ENCODE results near the gene DVL2.

Gene DVL2

DNA sequence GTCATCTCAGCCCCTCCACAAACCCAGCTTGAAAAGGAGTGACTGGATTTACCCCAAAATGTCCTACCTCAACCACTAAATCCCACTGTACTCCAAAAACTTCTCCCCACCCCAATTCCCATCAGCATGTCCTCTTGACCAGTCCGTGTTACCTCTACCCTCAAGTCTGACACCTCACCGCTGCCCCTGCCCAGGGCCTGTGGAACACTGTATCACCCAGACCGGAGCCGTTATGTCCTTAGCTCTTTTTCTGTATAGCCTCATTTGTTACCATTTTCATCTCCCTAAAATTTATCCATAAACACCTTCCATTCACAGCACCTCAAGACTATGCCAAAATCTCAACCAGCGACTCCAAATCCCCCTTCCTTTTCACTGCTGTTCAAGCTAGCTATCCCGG is 2.5 kb upstream of the DVL2 start:
- H3K4me3 ChIP-seq (ENCODE audit: low read depth, low read length): peak overlapping the region; percentile 89
- TF ChIP-seq, protein P1, sequence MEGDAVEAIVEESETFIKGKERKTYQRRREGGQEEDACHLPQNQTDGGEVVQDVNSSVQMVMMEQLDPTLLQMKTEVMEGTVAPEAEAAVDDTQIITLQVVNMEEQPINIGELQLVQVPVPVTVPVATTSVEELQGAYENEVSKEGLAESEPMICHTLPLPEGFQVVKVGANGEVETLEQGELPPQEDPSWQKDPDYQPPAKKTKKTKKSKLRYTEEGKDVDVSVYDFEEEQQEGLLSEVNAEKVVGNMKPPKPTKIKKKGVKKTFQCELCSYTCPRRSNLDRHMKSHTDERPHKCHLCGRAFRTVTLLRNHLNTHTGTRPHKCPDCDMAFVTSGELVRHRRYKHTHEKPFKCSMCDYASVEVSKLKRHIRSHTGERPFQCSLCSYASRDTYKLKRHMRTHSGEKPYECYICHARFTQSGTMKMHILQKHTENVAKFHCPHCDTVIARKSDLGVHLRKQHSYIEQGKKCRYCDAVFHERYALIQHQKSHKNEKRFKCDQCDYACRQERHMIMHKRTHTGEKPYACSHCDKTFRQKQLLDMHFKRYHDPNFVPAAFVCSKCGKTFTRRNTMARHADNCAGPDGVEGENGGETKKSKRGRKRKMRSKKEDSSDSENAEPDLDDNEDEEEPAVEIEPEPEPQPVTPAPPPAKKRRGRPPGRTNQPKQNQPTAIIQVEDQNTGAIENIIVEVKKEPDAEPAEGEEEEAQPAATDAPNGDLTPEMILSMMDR (conservative IDR thresholded peaks at IDR 0.05; ENCODE audit: low read depth, low read length): no peak
- DNase-seq (ENCODE audit: low read depth): no peak

DNA sequence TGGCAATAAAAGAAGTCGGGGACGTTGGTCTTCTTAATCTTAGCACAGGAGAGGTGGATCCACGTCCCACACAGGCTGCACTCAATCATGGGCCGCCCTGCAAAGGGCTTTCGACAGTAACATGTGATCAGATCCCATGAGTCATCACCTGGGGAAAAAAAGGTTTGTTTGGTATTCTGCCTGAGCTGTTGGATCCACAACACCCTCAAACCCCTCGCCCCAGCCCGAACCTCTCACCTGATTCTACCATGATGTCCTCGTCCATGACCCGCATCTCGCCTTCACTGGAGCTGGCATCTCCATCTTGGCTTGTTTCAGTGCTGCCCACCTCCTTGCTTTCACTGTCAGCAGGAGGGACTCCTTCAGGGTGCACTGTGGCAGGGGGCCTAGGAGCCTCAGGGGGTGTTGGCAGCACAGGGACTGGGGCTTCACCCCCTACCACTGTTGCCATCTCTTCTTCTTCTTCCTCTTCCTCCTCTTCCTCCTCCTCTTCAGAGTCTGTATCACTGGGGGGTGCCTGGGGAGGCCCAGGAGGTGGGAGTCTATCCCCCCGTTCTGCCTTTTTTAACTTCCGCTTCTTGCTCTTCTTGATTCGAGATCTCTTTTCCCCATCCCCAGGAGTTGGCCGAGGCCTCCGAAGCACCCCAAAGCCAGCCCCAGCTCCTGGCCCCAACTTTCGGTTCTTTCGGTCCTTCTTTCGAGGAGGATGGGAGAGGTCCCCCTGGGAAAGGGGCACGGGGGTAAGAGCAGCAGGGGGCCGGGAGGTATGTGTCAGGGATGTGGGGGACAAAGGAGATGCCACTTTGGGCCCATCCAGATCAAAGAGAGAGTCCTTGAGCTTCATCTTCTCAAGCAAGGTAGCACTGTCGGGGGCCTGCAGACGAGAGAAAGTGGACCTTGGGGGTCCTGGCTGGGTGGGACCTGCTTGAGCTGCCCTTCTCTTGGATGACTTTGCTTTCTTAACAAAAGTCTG is 1.7 kb upstream of the DVL2 start:
- no peak overlapping the region for H3K4me3 ChIP-seq (ENCODE audit: low read depth, low read length)
- TF ChIP-seq, protein P1 (conservative IDR thresholded peaks at IDR 0.05; ENCODE audit: low read depth, low read length): no peak
- DNase-seq (ENCODE audit: low read depth): peak; percentile 62

DNA sequence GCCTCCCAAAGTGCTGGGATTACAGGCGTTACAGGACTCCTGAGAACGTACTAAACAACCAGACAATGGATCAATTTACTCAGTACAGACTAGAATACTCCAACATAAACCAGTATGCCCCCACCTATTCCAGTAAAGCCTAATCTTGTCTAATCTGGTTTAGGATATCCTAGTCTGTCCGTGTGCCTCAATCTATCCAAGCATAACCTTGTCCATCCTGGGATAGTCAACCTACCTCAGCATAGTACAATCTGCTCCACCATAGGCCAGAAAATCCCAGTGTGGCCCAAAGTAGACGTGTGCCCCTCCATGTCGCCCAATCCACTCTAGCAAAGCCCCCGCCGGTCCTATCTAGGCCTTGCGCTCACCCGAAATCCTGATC is 625 bp downstream of the DVL2 start:
- H3K4me3 ChIP-seq (ENCODE audit: low read depth, low read length): peak overlapping the region; percentile 78
- DNase-seq (ENCODE audit: low read depth): peak; percentile 40
- TF ChIP-seq, protein P1 (conservative IDR thresholded peaks at IDR 0.05; ENCODE audit: low read depth, low read length): no peak

DNA sequence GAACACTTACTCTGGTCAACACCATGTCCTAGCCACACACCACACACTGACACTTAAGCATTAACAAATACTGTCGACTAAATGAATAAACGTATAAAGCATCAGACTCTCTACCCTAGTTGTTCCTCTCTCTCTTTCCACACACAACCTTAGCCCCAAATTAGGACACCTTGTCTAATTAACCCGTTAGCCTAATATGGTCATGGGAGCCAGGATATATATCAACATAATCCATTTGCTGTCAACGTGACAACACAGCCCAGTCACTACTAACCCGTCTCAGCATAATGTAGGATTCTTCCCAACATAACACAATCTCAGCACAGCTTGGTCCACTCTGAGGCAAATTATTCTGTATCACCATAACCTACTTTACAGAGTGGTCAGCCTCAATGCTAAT is 2.2 kb downstream of the DVL2 start:
- TF ChIP-seq, protein P1 (conservative IDR thresholded peaks at IDR 0.05; ENCODE audit: low read depth, low read length): no peak
- DNase-seq (ENCODE audit: low read depth): no peak
- H3K4me3 ChIP-seq (ENCODE audit: low read depth, low read length): no peak overlapping the region

DNA sequence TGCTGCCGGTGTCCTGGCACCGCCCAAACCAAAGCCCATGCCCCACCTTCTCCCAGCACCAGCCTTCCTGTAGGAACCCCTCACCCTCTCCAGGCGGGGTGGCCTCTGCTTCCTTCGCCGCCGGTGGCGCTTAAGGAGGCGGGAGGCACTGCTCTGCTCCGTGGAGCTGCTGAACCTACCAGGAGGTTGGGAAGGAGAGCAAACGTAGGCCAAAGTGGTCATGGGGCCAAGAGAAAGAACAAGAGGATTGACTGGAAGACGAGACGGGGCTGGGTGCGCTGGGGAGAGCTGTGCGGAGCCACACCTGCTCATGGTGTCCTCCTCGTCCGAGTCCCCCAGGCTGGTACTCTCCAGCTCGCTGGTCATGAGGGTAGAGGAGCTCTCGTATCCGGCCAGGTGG is 4.8 kb downstream of the DVL2 start:
- no peak overlapping the region for H3K4me3 ChIP-seq (ENCODE audit: low read depth, low read length)
- DNase-seq (ENCODE audit: low read depth): no peak
- TF ChIP-seq, protein P1 (conservative IDR thresholded peaks at IDR 0.05; ENCODE audit: low read depth, low read length): no peak

DNA sequence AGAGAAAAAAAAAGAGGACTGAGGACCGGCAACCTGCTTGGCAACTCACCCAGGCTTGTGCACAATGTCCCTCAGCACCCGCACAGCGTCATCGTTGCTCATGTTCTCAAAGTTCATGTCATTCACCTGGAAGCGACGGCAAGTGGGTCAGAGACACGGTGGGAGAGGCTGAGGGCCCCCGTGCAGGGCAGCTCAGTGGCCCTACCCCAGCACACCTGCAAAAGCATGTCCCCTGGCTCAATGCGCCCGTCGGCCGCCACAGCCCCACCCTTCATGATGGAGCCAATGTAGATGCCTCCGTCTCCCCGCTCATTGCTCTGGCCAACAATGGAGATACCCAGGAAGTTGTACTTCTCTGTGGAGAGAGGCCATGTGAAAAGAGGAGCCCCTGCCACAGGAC is 5.4 kb downstream of the DVL2 start:
- TF ChIP-seq, protein P1 (conservative IDR thresholded peaks at IDR 0.05; ENCODE audit: low read depth, low read length): no peak
- DNase-seq (ENCODE audit: low read depth): no peak
- no peak overlapping the region for H3K4me3 ChIP-seq (ENCODE audit: low read depth, low read length)
